ENCODE measurements around the gene CDYL. TPM values are rescaled to one million over a fixed set of nuclear protein-coding genes. Genes with fewer than 3 reads are reported as not detected.

Gene CDYL
- total RNA-seq, 4 donors from 2014 or later = 32.1 to 61.4 (median 39.0) TPM

DNA sequence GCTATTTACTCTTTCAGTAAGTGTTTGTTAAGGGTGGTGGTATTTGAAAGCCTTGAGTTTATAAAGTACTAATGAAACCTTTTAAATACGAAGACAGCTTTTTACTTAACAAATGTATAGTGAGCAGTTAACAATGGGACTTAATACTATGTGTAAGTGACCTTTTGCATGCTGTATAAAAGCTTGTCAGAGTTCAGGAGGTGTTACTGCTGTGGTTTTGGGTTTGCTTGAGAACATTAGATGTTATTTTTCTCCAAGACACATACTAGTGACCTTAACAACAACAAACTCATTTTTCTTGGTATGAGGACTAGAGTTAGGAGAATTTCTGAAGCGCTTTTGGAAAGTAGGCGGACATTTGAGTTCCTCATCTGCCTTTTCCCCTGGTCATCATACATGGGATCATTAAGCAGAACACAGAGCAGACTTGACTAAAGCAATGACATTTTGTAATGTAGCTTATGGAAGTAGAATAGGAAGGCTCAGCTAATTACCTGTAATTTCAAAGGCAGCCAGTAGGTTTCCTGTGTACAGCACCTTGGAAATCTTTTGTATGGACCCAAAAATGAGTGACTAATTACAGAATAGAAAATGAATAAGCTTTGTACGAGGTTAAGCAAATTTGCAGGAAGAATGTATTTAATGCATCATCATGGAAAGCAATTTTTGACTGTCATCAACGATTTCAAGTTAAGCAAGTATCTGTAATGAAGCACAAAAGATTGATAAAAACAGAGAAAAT, 14.1 kb downstream of the CDYL start:
- intact Hi-C loops (cut with DNase I; ENCODE audit: low total_unique reads) = no loop called here
- 78% methylated on average over 5 of the region's 5 CpGs for WGBS, 2 donors
- no peak for DNase-seq (ENCODE audit: low spot score in 2 of 2)
- TF ChIP-seq POLR2A (IDR thresholded peaks at IDR 0.05) = no peak
- TF ChIP-seq CTCF (IDR thresholded peaks at IDR 0.05) = no peak
- no peak overlapping the region for H3K4me3 ChIP-seq (ENCODE audit: low read depth, poor library complexity, severe bottlenecking)

DNA sequence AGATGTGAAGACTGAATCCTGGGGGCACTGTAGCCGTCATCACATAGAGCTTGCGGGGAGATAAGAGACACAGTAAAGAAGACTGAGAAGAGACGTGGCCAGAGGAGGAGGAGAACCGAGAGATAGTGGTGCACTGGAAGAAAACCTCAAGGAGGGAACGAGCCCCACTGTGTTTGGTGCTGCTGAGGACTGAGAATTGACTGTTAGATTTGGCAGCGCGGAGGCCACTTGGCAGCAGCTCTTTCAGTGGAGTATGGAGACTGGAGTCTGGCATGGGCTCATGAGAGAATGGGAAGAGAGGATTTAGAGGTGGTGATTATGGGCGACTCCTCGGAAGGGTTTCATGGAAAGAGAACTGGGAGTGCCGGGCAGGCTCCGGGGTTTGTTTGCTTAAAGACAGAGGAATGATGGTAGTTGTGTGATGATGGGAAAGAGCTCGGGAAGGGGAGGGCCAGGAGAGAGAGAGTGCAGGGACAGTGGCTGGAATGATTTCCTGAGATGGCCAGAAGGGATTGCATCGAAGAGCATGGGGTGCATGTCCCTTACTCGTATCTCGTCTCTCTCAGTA, 18.0 kb downstream of the CDYL start:
- no peak for DNase-seq (ENCODE audit: low spot score in 2 of 2)
- 54 to 57% methylated on average over 15 of the region's 15 CpGs for WGBS, 2 donors
- no peak for TF ChIP-seq POLR2A (IDR thresholded peaks at IDR 0.05)
- TF ChIP-seq CTCF (IDR thresholded peaks at IDR 0.05) = no peak
- intact Hi-C loops (cut with DNase I; ENCODE audit: low total_unique reads) = no loop called here
- no peak overlapping the region for H3K4me3 ChIP-seq (ENCODE audit: low read depth, poor library complexity, severe bottlenecking)

GRCh38 chr6:4797587-4797986, 21.4 kb downstream of the CDYL start:
- intact Hi-C loops (cut with DNase I; ENCODE audit: low total_unique reads) = no loop called here
- 88 to 92% methylated on average over 2 of the region's 2 CpGs for WGBS, 2 donors
- DNase-seq (ENCODE audit: low spot score in 2 of 2) = no peak
- H3K4me3 ChIP-seq (ENCODE audit: low read depth, poor library complexity, severe bottlenecking) = no peak overlapping the region
- TF ChIP-seq POLR2A (IDR thresholded peaks at IDR 0.05) (no peak), CTCF (IDR thresholded peaks at IDR 0.05) (no peak)

DNA sequence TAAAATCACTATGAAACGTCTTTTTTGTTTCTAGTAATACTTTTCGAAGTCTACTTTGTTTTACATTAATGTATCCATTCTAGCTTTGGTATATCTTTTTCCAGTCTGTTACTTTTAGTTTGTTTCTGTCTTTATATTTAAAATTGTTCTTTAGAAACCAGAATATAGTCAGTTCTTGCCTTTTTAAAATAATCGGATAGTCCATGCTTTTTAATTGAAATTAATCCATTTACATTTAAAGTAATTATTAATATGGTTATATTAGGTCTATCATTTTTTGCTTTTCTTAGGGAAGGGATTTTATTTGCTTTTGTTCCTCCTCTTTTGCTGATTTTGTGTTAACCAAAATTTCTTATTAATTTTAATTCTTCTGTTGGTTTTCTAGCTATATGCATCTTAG, 23.7 kb downstream of the CDYL start:
- WGBS, 2 donors = 98 to 99% methylated on average over 3 of the region's 3 CpGs
- TF ChIP-seq CTCF (IDR thresholded peaks at IDR 0.05) (no peak), POLR2A (IDR thresholded peaks at IDR 0.05) (no peak)
- H3K4me3 ChIP-seq (ENCODE audit: low read depth, poor library complexity, severe bottlenecking) = no peak overlapping the region
- intact Hi-C loops (cut with DNase I; ENCODE audit: low total_unique reads) = no loop called here
- DNase-seq (ENCODE audit: low spot score in 2 of 2) = no peak

DNA sequence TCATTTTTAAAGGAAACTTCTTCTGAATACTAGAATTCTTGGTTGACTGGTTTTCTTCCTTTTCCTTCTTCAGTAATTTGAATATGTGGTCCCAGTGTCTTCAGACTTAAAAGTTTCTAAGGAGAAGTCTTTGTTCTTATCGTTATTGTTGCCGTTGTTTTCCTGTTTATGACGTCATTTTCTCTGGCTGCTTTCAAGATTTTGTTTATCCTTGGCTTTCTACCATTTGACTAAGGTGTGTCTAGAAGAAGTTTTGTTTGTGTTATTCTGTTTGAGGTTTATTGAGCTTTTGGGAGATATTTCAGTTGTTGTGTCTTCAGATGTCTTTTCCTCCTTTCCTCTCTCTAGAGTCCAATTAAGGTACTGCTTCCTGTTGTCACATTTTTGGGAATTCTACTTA, 24.5 kb downstream of the CDYL start:
- intact Hi-C loops (cut with DNase I; ENCODE audit: low total_unique reads) = no loop called here
- 68 to 69% methylated on average over 3 of the region's 3 CpGs for WGBS, 2 donors
- H3K4me3 ChIP-seq (ENCODE audit: low read depth, poor library complexity, severe bottlenecking) = no peak overlapping the region
- TF ChIP-seq POLR2A (IDR thresholded peaks at IDR 0.05) (no peak), CTCF (IDR thresholded peaks at IDR 0.05) (no peak)
- DNase-seq (ENCODE audit: low spot score in 2 of 2) = no peak

All from lower leg skin (tissue), 4 donors.